K562 (cell line): Measurements from ENCODE around the gene EMC9. TPM values are rescaled to one million over a fixed set of nuclear protein-coding genes. Genes with fewer than 3 reads are reported as not detected.
A peak's percentile ranks its signal among the peaks of the same experiment; 100 is the strongest.

Experiments used
- CEBPB ChIP-seq: fragments of 450-650 bp; IDR thresholded peaks from 2 replicates; pipeline ENCODE4 v1.6.1; 2016; ENCODE audit warnings: missing genetic modification characterization, missing compliant biosample characterization
- CTCFL ChIP-seq: IDR thresholded peaks from 2 replicates; pipeline ENCODE4 v1.6.1; 2011; ENCODE audit warnings: borderline replicate concordance, low read depth, mild to moderate bottlenecking, moderate library complexity, low read length; ENCODE audit not compliant: insufficient read depth, poor library complexity, severe bottlenecking
- ELK1 ChIP-seq: sonication (generic); formaldehyde crosslinking; IDR thresholded peaks from 2 replicates; pipeline ENCODE4 v1.8.1; 2022; ENCODE audit warnings: missing genetic modification reagents
- IFI16 ChIP-seq: fragments of 250-450 bp; sonication (Bioruptor Pico); IDR thresholded peaks from 2 replicates; pipeline ENCODE4 v2.1.2; 2022; ENCODE audit warnings: mild to moderate bottlenecking, inconsistent platforms
- KHSRP ChIP-seq: fragments of 450-650 bp; IDR thresholded peaks from 2 replicates; pipeline ENCODE4 v1.6.1; 2017
- MBD2 ChIP-seq: sonication (generic); IDR thresholded peaks from 2 replicates; pipeline ENCODE4 v1.6.1; 2016; ENCODE audit warnings: low read depth, borderline replicate concordance
- NCOA6 ChIP-seq: fragments of 450-650 bp; IDR thresholded peaks from 2 replicates; pipeline ENCODE4 v1.6.1; 2017; ENCODE audit warnings: mild to moderate bottlenecking
- NELFE ChIP-seq: IDR thresholded peaks from 2 replicates; pipeline ENCODE4 v1.6.1; 2011; ENCODE audit warnings: mild to moderate bottlenecking; ENCODE audit not compliant: insufficient read depth, insufficient read length
- SMARCB1 ChIP-seq: IDR thresholded peaks from 2 replicates; pipeline ENCODE4 v1.6.1; 2011; ENCODE audit warnings: improper control_type of control experiment, low read depth; ENCODE audit not compliant: insufficient read length
- TEAD4 ChIP-seq, 2 experiments: sonication (generic) in 1 of 2; formaldehyde crosslinking in 1 of 2; IDR thresholded peaks; 2 replicates each; pipeline versions ENCODE4 v1.6.1 to v1.8.0; 2012 to 2022; ENCODE audit warnings: borderline replicate concordance in 1 of 2, inconsistent platforms in 1 of 2, low read length in 1 of 2, mild to moderate bottlenecking in 1 of 2, missing genetic modification reagents in 1 of 2
- ZBTB17 ChIP-seq: fragments of 450-650 bp; formaldehyde crosslinking; IDR thresholded peaks from 2 replicates; pipeline ENCODE4 v1.4.0; 2020; ENCODE audit warnings: mild to moderate bottlenecking
- ZBTB26 ChIP-seq: fragments of 450-650 bp; formaldehyde crosslinking; IDR thresholded peaks from 2 replicates; pipeline ENCODE4 v1.4.0; 2022; ENCODE audit warnings: missing genetic modification characterization
- ZEB2 ChIP-seq: fragments of 450-650 bp; IDR thresholded peaks from 2 replicates; pipeline ENCODE4 v1.6.1; 2016
- ZNF146 ChIP-seq: IDR thresholded peaks from one replicate; pipeline ENCODE4 v1.6.1; 2018; ENCODE audit warnings: missing compliant biosample characterization; ENCODE audit not compliant: unreplicated experiment
- ZNF165 ChIP-seq: fragments of 250-450 bp; sonication (Bioruptor Pico); IDR thresholded peaks from 2 replicates; pipeline ENCODE4 v1.4.0; 2020; ENCODE audit warnings: borderline replicate concordance
- ZNF212 ChIP-seq: fragments of 450-650 bp; formaldehyde crosslinking; IDR thresholded peaks from 2 replicates; pipeline ENCODE4 v1.4.0; 2020; ENCODE audit warnings: mild to moderate bottlenecking
- ZNF436 ChIP-seq: fragments of 250-450, 450-650 bp; sonication (Bioruptor Pico); formaldehyde crosslinking; IDR thresholded peaks from 2 replicates; pipeline ENCODE4 v1.7.0; 2020; ENCODE audit warnings: mild to moderate bottlenecking
- ZNF644 ChIP-seq: fragments of 200-800 bp; sonication (Bioruptor generic); IDR thresholded peaks from 2 replicates; pipeline ENCODE4 v1.6.1; 2016; ENCODE audit warnings: low read depth, missing genetic modification characterization, missing compliant biosample characterization
- polyA plus RNA-seq, 8 experiments: library from polyadenylated mRNA; depleted of rRNA in 4 of 8; stranded (reverse) in 5 of 8; unstranded in 3 of 8; fragments of >200 nt; fragmentation: Nextera tagmentation in 2 of 8; fragmentation: Illumina TruSeq in 1 of 8; extraction: Ambion mirVana in 2 of 8; extraction: Trizol in 1 of 8; gene quantifications; 2 replicates each; pipeline versions ENCODE4 v1.2.1 to v1.2.3, GENCODE V29; 2011 to 2014; ENCODE audit warnings: inconsistent platforms in 1 of 8, missing spikeins in 1 of 8
- total RNA-seq, 7 experiments: library from RNA; depleted of rRNA in 6 of 7; stranded (reverse); fragments of >200 nt in 6 of 7; fragmentation: Illumina TruSeq in 2 of 7; extraction: Trizol in 2 of 7; gene quantifications; 2 replicates each; pipeline versions ENCODE4 v1.2.1 to v1.2.3, GENCODE V29; 2011 to 2021; ENCODE audit warnings: low replicate concordance in 1 of 7
- TF ChIP-seq, protein P1 (sequence below), 2 experiments: fragments of 450-650 bp; conservative IDR thresholded peaks; 2 replicates each; pipeline ENCODE4 v1.6.1; 2017; ENCODE audit warnings: mild to moderate bottlenecking in 2 of 2, moderate library complexity in 2 of 2
- TF ChIP-seq, protein P2 (sequence below): fragments of 450-650 bp; formaldehyde crosslinking; IDR thresholded peaks from 2 replicates; pipeline ENCODE4 v1.4.0; 2020; ENCODE audit warnings: mild to moderate bottlenecking, moderate library complexity

EMC9 gene
- total and polyA plus RNA-seq, 9 of the 15 experiments (the other 6 are each of a cell fraction or from before 2014, with no cell fraction given): 3.1 to 13.2 (median 7.8) TPM

DNA sequence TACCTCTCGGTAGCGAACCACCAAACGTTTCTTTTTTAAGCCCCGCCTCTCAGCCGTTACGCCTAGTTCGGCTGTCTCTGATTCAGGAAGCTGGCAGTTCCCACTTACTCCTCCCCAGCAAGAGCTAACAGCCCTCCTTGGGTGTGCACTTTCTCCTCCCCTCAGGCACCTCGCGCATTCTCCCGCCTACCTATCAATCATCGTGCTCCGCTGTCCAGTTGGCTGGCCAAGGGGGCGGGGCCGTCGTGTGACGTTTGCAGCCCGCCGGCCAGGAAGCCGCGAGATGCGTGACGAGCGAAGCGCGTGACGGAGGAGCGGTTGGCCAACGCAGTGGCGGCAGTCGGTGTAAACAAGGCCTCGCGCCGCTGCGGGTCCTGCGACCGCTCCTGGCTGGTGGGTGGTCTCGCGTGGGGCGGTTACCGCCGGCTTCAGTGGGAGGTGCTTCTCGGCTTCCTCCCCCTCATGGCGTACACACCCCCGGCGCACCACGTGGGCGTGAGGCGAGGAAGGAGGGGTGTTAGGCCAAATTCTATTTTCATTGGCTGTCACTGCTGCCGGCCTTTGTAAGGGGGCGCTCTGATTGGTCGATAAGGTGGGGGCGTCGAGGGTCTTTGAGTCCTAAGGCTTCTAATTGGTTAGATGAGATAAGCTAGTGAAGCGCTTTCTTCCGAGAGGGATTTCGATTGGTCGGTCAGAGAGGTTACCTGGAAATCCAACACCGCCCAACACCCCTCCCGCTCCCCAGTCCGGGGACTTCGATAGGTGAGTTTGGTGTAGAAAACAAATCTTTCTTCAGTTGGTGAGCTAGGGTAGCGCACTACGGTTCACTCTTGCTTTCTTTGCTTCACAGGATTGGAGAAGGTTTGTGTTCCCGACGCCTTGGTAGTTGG lies 26.6 kb downstream of the EMC9 start, which contains the start of the genes DCAF11 and NRL (continued):
- TF ChIP-seq TEAD4 (IDR thresholded peaks at IDR 0.05; ENCODE audit: low read length) (0 out of 2 replicates have a peak, but pooled peaks have one; percentile 5), TEAD4 (CRISPR knock-in tag; IDR thresholded peaks at IDR 0.05; ENCODE audit: borderline replicate concordance) (no peak), CEBPB (tag) (peak; percentile 72), SMARCB1 (no peak), ZEB2 (no peak; the same call in 1 of the 2 replicates), KHSRP (0 out of 2 replicates have a peak, but pooled peaks have one; percentile 29), ELK1 (CRISPR knock-in tag) (no peak), ZNF212 (CRISPR knock-in tag) (no peak), ZNF165 (CRISPR knock-in tag) (no peak), ZNF146 (CRISPR knock-in tag) (no peak), ZNF644 (tag) (no peak), NCOA6 (0 out of 2 replicates have a peak, but pooled peaks have one; percentile 10), MBD2 (peak; percentile 96), CTCFL (no peak), IFI16 (CRISPR knock-in tag) (no peak), NELFE (no peak), ZBTB26 (no peak), ZNF436 (CRISPR knock-in tag) (no peak), ZBTB17 (CRISPR knock-in tag) (peak; percentile 15; the same call in 1 of the 2 replicates)
- TF ChIP-seq, protein P1, sequence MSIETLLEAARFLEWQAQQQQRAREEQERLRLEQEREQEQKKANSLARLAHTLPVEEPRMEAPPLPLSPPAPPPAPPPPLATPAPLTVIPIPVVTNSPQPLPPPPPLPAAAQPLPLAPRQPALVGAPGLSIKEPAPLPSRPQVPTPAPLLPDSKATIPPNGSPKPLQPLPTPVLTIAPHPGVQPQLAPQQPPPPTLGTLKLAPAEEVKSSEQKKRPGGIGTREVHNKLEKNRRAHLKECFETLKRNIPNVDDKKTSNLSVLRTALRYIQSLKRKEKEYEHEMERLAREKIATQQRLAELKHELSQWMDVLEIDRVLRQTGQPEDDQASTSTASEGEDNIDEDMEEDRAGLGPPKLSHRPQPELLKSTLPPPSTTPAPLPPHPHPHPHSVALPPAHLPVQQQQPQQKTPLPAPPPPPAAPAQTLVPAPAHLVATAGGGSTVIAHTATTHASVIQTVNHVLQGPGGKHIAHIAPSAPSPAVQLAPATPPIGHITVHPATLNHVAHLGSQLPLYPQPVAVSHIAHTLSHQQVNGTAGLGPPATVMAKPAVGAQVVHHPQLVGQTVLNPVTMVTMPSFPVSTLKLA (conservative IDR thresholded peaks at IDR 0.05): peak; percentile 100
- TF ChIP-seq, protein P2, sequence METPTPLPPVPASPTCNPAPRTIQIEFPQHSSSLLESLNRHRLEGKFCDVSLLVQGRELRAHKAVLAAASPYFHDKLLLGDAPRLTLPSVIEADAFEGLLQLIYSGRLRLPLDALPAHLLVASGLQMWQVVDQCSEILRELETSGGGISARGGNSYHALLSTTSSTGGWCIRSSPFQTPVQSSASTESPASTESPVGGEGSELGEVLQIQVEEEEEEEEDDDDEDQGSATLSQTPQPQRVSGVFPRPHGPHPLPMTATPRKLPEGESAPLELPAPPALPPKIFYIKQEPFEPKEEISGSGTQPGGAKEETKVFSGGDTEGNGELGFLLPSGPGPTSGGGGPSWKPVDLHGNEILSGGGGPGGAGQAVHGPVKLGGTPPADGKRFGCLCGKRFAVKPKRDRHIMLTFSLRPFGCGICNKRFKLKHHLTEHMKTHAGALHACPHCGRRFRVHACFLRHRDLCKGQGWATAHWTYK (CRISPR knock-in tag): no peak
